PC-9 (cell line): ENCODE measurements around the gene PALM. TPM values are rescaled to one million over a fixed set of nuclear protein-coding genes. Genes with fewer than 3 reads are reported as not detected.

Experiments
- BruUV-seq: library from RNA; stranded (reverse); fragments of 400-500 nt; replicated peaks from 2 replicates; lab custom pipeline; 2021; lab: Mats Ljungman, UMichigan
- CTCF ChIA-PET: fragments of 300-600 bp; sonication (Branson Sonifier 250); formaldehyde crosslinking; loops from one replicate; lab custom pipeline; 2022; ENCODE audit warnings: antibody characterized with exemption; lab: Charles Lee
- POLR2A ChIA-PET: fragments of 300-600 bp; sonication (Branson Sonifier 250); formaldehyde crosslinking; loops from one replicate; lab custom pipeline; 2022; ENCODE audit warnings: antibody characterized with exemption; ENCODE audit not compliant: unreplicated experiment; lab: Charles Lee
- DNase-seq, 2 experiments: peaks; one replicate each; pipeline versions ENCODE4 v3.0.0 to v3.0.0-alpha.2; 2015 to 2022; ENCODE audit warnings: mixed read lengths in 1 of 2
- H2AFZ ChIP-seq: fragments of 200-600 bp; sonication (generic); 2 replicates; pipeline ENCODE4 v1.8.1; 2017; ENCODE audit warnings: antibody characterized with exemption
- H3F3A ChIP-seq: fragments of 200-600 bp; sonication (generic); 2 replicates; pipeline ENCODE4 v1.8.1; 2017; ENCODE audit warnings: antibody characterized with exemption, mild to moderate bottlenecking, low read depth; ENCODE audit not compliant: insufficient read depth
- H3K27ac ChIP-seq: fragments of 200-600 bp; sonication (generic); 2 replicates; pipeline ENCODE4 v1.6.1; 2016; ENCODE audit warnings: mixed run types
- H3K27me3 ChIP-seq: fragments of 200-600 bp; sonication (generic); 2 replicates; pipeline ENCODE4 v1.6.1; 2016; ENCODE audit warnings: low read depth, mixed run types; ENCODE audit not compliant: insufficient read depth
- H3K36me3 ChIP-seq: fragments of 200-600 bp; sonication (generic); 2 replicates; pipeline ENCODE4 v1.6.1; 2016; ENCODE audit warnings: low read depth, mixed run types
- H3K4me1 ChIP-seq: fragments of 200-600 bp; sonication (generic); replicated peaks from 2 replicates; pipeline ENCODE4 v1.6.1; 2016; ENCODE audit warnings: mixed run types; ENCODE audit not compliant: insufficient read depth
- H3K4me2 ChIP-seq: fragments of 200-600 bp; sonication (generic); 2 replicates; pipeline ENCODE4 v1.6.1; 2017; ENCODE audit warnings: mixed run types
- H3K4me3 ChIP-seq: fragments of 200-600 bp; sonication (generic); 2 replicates; pipeline ENCODE4 v1.6.1; 2016; ENCODE audit warnings: mixed run types
- H3K79me2 ChIP-seq: fragments of 200-600 bp; sonication (generic); 2 replicates; pipeline ENCODE4 v1.6.1; 2017; ENCODE audit warnings: low read depth, mixed run types
- H3K9me2 ChIP-seq: fragments of 200-600 bp; sonication (generic); 2 replicates; pipeline ENCODE4 v1.8.1; 2017; ENCODE audit warnings: mild to moderate bottlenecking; ENCODE audit not compliant: insufficient read depth
- H3K9me3 ChIP-seq: fragments of 200-600 bp; sonication (generic); 2 replicates; pipeline ENCODE4 v1.8.1; 2016; ENCODE audit warnings: low read depth; ENCODE audit not compliant: insufficient read depth
- H4K20me1 ChIP-seq: fragments of 200-600 bp; sonication (generic); 2 replicates; pipeline ENCODE4 v1.8.1; 2017; ENCODE audit not compliant: insufficient read depth
- EZH2 ChIP-seq: fragments of 200-600 bp; sonication (generic); IDR thresholded peaks from 2 replicates; pipeline ENCODE4 v1.8.0; 2017; ENCODE audit warnings: antibody characterized with exemption, low read depth
- intact Hi-C: fragments of 100-400 bp; cut with micrococcal nuclease; formaldehyde crosslinking; loops from one replicate; pipeline ENCODE4 v1.10.0; 2022; ENCODE audit not compliant: unreplicated experiment
- total RNA-seq: library from RNA; stranded (reverse); gene quantifications from 2 replicates; pipeline ENCODE4 v1.2.3, GENCODE V29; 2021
- TF ChIP-seq, protein P1 (sequence below): fragments of 200-600 bp; sonication (generic); conservative IDR thresholded peaks from 2 replicates; pipeline ENCODE4 v1.6.1; 2017; ENCODE audit warnings: mixed run types, antibody characterized with exemption, mild to moderate bottlenecking, moderate library complexity

Gene PALM
- total RNA-seq, 1 experiment from 2014 or later: 1.8 TPM

DNA sequence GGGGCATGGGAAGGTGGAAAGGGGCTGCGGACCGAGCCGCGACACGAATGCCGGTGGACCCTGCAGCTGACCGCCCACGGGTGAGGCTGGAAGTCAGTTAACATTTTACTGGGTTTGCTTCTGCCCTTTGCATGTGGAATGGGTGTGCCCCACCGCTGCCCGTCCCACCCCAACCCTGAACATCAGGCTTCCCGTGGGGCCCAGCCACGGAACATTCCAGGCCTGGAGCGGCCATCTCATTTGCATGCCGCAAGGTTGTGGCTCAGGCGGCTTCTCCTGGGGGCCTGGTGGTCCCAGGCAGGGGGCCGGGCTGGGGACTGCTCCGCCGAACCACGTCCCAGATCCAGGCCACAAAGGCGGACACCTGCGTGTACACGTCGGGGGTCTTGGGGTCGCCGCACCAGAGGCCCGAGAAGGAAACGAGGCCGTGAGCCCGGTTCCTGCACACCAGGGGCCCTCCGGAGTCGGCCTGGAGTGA lies 23.2 kb upstream of the PALM start:
- TF ChIP-seq, protein P1, sequence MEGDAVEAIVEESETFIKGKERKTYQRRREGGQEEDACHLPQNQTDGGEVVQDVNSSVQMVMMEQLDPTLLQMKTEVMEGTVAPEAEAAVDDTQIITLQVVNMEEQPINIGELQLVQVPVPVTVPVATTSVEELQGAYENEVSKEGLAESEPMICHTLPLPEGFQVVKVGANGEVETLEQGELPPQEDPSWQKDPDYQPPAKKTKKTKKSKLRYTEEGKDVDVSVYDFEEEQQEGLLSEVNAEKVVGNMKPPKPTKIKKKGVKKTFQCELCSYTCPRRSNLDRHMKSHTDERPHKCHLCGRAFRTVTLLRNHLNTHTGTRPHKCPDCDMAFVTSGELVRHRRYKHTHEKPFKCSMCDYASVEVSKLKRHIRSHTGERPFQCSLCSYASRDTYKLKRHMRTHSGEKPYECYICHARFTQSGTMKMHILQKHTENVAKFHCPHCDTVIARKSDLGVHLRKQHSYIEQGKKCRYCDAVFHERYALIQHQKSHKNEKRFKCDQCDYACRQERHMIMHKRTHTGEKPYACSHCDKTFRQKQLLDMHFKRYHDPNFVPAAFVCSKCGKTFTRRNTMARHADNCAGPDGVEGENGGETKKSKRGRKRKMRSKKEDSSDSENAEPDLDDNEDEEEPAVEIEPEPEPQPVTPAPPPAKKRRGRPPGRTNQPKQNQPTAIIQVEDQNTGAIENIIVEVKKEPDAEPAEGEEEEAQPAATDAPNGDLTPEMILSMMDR: no peak
- intact Hi-C loops: no loop called here
- POLR2A ChIA-PET: no interaction called here

DNA sequence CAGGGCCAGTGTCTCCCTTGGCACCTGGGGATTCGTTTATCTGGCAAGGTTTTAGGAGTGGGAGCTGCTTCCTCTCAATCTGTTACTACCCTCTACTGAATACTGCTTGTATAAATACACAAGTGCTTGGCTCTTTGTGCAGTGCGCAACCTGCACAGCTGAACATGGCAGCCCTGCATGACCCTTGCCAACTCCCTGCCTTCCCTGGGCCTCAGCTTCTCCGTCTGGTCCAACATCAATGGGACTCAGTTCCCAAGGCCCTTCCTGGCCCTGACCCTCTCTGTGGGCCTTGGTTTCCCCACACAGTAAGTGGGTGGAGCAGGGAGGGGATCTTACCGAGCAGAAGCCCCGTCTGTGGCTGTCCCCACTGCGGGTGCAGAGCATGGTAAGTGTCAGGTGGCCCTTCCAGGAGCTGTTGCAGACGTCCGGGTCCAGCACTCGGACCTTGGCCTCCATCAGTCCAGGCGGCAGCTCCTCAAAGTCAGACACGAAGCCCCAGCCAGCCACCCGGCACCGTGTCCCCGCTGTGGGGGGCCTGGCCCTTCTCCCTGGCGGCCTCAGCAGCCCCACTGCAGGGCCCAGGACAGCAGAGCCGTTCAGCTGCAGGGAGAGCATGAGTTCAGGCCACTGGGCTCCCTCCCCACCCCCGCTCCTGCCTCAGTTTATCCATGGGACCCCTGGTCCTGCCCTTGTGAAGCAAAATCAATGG lies 22.0 kb upstream of the PALM start:
- H3F3A ChIP-seq: peaks cover under 1% of the 10 kb centered on the region; the same call in 1 of the 2 replicates
- H2AFZ ChIP-seq: no peak overlapping the region
- no peaks in the 10 kb centered on the region for H3K9me3 ChIP-seq
- H3K4me3 ChIP-seq: no peak overlapping the region
- BruUV-seq: no TSS peak
- no peaks in the 10 kb centered on the region for H3K79me2 ChIP-seq
- H4K20me1 ChIP-seq: no peaks in the 10 kb centered on the region
- no peak for TF ChIP-seq EZH2
- TF ChIP-seq, protein P1: no peak
- H3K4me2 ChIP-seq: no peak overlapping the region
- H3K9me2 ChIP-seq: no peaks in the 10 kb centered on the region
- H3K27me3 ChIP-seq: 0 out of 2 replicates have a peak, but pooled peaks cover 7% of the 10 kb centered on the region
- ChIA-PET POLR2A (no interaction called here), CTCF (no interaction called here)
- H3K4me1 ChIP-seq: no peaks in the 10 kb centered on the region
- no peak overlapping the region for H3K27ac ChIP-seq
- intact Hi-C loops: no loop called here
- DNase-seq: no peak
- H3K36me3 ChIP-seq: no peaks in the 10 kb centered on the region

More for the DNA sequence above, 23.2 kb upstream of the PALM start:
- Histone ChIP-seq H2AFZ (no peak overlapping the region), H3K27ac (no peak overlapping the region), H3K4me2 (no peak overlapping the region), H3K36me3 (no peaks in the 10 kb centered on the region), H4K20me1 (no peaks in the 10 kb centered on the region), H3F3A (peaks cover 7% of the 10 kb centered on the region; the same call in 1 of the 2 replicates), H3K27me3 (0 out of 2 replicates have a peak, but pooled peaks cover 7% of the 10 kb centered on the region), H3K4me3 (no peak overlapping the region), H3K9me2 (no peaks in the 10 kb centered on the region), H3K9me3 (no peaks in the 10 kb centered on the region), H3K4me1 (no peaks in the 10 kb centered on the region), H3K79me2 (no peaks in the 10 kb centered on the region)
- DNase-seq: no peak
- CTCF ChIA-PET: no interaction called here
- BruUV-seq: no TSS peak

DNA sequence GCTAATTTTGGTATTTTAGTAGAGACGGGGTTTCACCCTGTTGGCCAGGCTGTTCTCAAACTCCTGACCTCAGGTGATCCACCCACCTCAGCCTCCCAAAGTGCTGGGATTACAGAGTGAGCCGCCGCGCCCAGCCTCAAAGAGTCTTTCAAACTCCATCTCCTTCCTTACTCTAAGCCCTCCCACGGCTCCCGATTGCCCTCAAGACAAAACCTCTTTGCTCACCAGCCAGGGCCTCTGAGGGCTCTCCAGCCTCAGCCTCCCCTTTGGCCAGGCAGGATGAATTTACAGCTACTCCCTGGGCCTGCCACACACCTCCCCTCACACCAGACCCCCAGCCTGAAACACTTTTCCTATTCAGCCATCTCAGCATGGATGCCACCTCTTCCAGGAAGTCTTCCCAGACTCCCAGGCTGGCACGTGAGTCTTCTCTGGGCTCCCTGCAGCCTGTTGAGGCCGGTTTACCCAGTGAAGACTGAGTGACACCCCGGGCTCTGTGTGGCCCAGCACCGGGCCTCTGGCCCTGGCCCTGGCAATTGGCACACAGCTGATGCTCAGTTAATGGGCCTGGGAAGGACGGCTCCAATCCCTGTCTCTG lies 21.1 kb upstream of the PALM start:
- no peak overlapping the region for H3K4me2 ChIP-seq
- intact Hi-C loops: no loop called here
- no peaks in the 10 kb centered on the region for H3K36me3 ChIP-seq
- TF ChIP-seq, protein P1: no peak
- TF ChIP-seq EZH2: no peak
- no peak for DNase-seq
- H3K79me2 ChIP-seq: no peaks in the 10 kb centered on the region
- H3K9me2 ChIP-seq: no peaks in the 10 kb centered on the region
- no peaks in the 10 kb centered on the region for H4K20me1 ChIP-seq
- H3K27ac ChIP-seq: no peak overlapping the region
- H2AFZ ChIP-seq: no peak overlapping the region
- 0 out of 2 replicates have a peak, but pooled peaks cover 7% of the 10 kb centered on the region for H3K27me3 ChIP-seq
- no TSS peak for BruUV-seq
- no peaks in the 10 kb centered on the region for H3K4me1 ChIP-seq
- H3F3A ChIP-seq: no peaks in the 10 kb centered on the region
- POLR2A ChIA-PET: no interaction called here
- no peaks in the 10 kb centered on the region for H3K9me3 ChIP-seq
- no peak overlapping the region for H3K4me3 ChIP-seq
- CTCF ChIA-PET: no interaction called here
